T-helper 1 cell treated with Interleukin-12 subunit alpha and Interleukin-12 subunit beta and Interleukin-4 antibody, amounts not matched to agents 30 ng/mL and 1 ng/mL, for 36 hours (primary cell): ENCODE measurements around the gene RDH5. TPM values are rescaled to one million over a fixed set of nuclear protein-coding genes. Genes with fewer than 3 reads are reported as not detected.

ENCODE experiments used
- intact Hi-C: fragments of 100-400 bp; cut with micrococcal nuclease; formaldehyde crosslinking; loops from one replicate; pipeline ENCODE4 v1.15.1; 2024
- total RNA-seq: library from RNA; stranded (reverse); gene quantifications from 2 replicates; pipeline ENCODE4 v1.2.3, GENCODE V29; 2022

Gene RDH5
- total RNA-seq, 1 donor from 2014 or later, result 14.6 TPM

DNA sequence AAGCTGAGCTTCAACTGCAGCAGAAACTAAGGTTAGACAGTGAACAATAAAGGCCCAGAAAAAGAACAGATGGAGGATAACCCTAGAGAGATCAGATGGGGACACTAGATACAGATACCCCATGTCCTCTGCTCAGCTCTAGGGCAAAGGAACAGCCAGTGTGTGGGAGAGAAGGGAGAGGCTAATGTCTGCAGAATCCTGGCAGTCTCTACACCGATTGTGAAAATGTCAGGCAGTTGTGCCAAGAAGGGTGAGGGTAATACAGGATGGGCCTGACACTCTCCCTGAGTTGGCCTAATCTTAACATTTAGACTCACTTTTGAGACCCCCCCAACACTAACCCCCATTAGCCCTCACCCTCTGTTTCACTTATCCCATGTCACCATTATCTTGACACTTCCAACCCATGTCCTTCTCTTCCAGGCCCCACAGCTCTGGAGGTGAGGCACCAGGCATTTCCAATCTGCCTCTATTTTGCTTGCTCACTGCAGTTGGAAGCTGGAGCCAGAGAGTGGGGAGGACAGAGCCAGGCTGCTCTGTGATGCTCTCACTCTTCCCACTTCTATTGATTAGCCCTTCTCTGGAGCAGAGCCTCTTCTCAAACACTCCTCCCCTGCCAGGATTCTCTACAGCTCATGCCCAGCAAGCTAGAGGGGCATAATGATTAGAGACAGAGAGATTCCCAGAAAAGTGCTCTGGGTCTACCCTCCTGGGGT lies 7.3 kb upstream of the RDH5 start:
- intact Hi-C loops, result loop anchor here (10.0 kb wide), 1 partner anchor 1298 kb away; the partner anchor contains the start of gene ITGA5

DNA sequence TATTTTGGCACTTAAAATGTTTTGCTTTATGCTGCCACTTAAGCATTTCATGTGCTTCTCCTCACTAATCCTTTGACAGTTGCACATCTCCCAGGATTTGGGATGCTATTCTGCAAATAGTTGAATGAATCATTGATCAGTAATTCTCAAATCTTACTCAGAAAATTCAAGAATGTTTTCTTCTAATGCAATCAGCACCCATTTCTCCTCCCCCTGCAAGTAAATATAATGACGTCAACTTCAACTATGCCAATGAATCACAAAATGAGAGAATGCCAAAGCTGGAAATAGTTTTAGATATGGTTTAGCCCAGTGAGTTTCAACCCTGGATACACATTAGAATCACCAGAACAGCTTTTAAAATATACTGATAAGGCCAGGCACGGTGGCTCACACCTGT lies 6.5 kb upstream of the RDH5 start:
- intact Hi-C loops, result loop anchor here (2.0 to 10.0 kb wide), 2 partner anchors 1299 to 1987 kb away; partner anchors contain the start of genes CALCOCO1 and ITGA5

DNA sequence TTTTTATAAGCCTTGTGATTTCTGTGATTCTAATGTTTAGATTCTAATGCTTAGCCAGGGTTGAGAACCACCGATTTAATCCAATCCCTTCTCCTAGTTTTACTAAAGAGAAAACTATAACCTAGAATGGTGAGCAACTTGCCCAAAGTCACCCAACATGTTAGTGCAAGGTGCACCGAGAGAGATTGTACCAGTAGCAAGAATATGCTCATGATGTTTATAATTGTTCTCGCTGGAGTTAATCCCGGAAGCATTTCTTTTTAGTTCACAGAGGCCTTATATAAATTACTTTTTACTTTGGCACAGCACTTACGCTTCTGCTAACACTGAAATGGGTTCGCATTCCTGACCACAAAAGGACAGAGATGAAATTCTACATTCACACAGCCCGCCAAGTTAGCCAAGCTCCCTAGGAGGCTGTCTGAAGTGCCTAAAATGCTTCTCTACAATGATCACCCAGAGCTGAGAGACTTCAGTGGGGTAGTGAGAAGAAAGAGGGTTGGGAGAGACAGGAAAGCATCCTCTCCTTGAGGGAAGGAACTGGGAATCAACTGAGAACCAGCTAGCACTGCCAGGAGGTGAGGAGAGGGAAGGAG lies 4.9 kb upstream of the RDH5 start:
- intact Hi-C loops, result loop anchor here (2.0 to 10.0 kb wide), 5 partner anchors 922 to 1988 kb away; partner anchors contain the start of genes CALCOCO1, ITGA5 and NCKAP1L

DNA sequence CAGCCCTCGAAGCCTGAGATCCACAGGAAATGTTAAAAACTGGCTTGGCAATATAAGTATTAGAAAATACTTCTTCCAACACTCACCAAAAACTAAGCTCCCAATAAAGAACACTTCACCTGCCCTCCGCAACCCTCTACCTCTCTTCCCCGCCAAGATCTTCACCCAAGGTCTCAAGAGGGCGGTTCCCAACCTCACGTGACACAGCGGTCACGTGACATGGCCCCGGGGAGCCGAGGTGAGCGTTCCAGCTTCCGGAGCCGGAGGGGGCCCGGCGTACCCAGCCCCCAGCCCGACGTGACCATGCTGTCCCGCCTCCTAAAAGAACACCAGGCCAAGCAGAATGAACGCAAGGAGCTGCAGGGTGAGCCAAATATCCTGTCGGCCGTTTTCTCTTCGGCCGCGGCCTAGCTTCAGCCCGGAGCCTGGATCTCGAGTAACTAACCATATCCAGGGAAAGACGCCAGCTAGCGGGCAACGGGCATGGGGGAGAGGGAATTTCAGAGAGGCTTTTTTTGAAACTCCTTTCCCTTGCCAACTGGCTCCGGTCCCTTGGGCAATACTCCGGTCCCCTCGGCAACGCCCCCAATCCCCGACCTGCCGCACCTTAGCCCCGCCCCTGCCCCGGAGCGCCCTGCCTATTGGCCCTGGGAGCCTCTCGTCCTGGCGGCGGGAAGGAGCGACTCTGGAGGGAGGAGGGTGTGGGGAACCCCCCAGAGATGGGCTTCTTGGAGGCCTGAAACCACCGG lies 4.2 kb upstream of the RDH5 start, which contains the start of gene BLOC1S1:
Gene BLOC1S1, plus strand, starts transcription at position 214 of the 749 bp plus-strand sequence. Its CDS starts 6 bp downstream, at position 220.
- intact Hi-C loops, result loop anchor here (1.0 to 10.0 kb wide), 14 partner anchors 8 to 1989 kb away; partner anchors contain the start of genes CALCOCO1, CD63, DNAJC14 and ITGA5

DNA sequence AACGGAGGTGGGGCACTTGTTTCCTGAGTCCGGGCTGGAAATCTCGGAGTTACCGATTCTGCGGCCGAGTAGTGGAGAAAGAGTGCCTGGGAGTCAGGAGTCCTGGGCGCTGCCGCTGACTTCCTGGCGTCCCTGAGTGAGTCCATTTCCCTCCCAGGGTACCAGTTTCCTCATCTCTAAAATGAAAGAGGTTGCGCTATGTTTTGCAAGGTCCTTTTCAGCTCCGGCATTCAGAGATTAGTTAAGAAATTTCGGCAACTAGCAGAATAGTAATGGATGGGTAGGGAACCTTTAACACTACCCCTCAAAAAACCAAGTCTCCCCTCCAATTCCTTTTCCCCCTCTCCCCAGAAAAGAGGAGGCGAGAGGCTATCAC lies 3.6 kb upstream of the RDH5 start:
- intact Hi-C loops, result loop anchor here (1.0 to 10.0 kb wide), 13 partner anchors 8 to 1302 kb away; partner anchors contain the start of genes CD63, DNAJC14, ITGA5 and NCKAP1L

DNA sequence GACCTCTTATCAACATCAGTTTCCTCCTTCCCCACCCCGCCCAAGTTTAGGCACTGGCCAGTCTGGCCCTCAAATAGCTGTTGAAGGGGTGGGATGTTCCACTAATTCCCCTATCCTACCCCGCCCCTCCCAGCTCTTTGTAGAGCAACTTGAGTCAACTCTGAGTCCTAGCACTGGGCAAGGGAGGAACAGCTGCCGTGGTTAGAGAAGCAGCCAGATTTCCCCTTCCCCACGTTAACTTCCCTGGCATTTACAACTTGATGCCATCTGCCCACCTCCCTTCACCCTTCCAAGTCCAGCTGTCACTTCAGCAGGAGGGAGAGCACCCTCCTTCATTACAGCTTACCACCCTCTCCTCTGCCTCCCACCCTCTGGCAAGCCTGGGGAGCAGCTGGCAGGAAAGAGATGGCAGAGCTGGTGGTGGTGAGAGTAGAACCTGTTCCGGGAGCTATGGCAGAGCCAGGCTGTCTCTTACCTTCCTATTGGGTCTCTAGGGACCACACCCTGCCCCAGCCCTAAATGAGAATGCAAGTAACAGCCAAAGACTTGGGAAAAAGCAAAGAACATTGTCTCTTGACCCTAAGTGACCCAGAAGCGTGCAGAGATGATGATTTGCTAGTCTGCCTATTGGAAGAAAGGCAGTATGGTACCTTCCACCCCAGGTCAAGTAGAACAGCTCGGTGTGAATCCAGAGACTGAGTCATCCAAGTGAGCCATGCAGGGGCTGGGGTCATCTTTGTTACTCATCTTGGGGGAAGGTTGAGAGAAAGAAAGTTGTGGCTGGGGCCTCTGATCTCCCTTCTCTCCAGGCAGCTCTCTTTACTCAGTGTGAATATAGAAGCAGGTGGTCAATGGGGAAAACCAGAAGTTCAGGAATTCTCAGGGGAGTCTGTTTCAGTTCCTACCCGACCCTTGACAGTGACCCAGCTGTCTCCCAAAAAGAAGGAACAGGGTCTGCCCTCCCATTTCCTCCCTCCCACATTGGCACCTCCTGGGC lies 2.9 kb upstream of the RDH5 start:
- intact Hi-C loops, result loop anchor here (2.0 to 10.0 kb wide), 6 partner anchors 71 to 1303 kb away; partner anchors contain the start of genes ITGA5 and NCKAP1L

DNA sequence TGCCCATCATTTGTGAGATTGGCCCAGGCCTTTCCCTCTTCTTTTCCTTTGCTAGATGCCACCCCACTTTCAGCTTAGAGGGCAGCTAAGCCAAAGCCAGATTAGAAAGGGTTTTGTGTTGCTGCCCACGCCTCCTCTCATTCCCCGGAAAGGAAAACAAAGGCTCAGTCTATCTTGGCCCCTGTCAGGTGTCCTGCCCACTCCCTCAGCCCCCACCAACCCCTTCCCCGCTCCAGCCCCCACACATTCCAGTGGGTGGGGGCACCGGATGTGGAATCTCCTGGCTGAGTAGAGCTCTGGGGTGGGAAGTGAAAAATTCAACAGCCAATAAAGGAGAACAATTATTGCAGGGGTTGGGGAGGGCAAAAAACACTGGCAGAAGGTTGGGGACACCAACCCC lies 2.2 kb upstream of the RDH5 start:
- intact Hi-C loops, result loop anchor here (5.0 to 10.0 kb wide), 4 partner anchors 919 to 1303 kb away; partner anchors contain the start of genes ITGA5 and NCKAP1L

DNA sequence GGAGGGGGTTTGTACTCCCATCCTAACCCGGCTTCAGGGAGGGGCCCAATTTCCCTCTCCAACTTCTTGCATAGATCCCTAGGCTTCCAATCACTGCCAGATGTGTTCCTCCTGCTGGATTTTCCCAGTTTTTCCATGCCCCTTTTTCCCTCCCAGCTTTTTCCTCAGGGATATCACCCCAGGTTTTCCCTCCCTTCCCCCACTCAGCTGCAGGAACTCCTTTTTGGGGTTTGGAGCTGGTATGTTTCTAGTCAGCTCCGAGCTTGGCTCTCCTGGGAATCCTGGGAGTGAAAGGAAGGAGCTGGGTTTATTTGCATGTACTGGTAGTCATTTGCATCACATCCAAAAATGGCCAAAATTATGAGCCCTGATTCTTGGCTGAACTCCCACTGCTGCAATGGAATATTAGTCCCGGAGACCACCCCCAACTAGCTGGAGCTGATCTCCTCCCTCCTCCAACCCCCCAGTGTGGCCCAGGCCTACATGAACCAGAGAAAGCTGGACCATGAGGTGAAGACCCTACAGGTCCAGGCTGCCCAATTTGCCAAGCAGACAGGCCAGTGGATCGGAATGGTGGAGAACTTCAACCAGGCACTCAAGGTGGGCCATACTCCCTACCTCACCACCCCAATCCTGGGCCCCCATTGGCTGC lies 1.4 kb upstream of the RDH5 start:
- intact Hi-C loops, result loop anchor here (5.0 to 10.0 kb wide), 4 partner anchors 919 to 1304 kb away; partner anchors contain the start of genes ITGA5 and NCKAP1L

DNA sequence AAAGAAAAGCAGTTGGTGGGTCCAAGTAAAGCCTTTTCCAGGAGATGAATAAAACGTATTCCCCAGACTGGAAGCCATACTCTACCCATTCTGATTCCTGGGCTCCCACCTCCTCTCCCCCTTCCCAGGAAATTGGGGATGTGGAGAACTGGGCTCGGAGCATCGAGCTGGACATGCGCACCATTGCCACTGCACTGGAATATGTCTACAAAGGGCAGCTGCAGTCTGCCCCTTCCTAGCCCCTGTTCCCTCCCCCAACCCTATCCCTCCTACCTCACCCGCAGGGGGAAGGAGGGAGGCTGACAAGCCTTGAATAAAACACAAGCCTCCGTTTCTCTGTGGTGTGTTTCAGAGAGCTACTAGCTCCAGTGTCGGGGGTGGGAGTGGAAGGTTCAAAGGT lies 822 bp upstream of the RDH5 start:
- intact Hi-C loops, result loop anchor here (5.0 to 10.0 kb wide), 4 partner anchors 918 to 1305 kb away; partner anchors contain the start of genes ITGA5 and NCKAP1L

DNA sequence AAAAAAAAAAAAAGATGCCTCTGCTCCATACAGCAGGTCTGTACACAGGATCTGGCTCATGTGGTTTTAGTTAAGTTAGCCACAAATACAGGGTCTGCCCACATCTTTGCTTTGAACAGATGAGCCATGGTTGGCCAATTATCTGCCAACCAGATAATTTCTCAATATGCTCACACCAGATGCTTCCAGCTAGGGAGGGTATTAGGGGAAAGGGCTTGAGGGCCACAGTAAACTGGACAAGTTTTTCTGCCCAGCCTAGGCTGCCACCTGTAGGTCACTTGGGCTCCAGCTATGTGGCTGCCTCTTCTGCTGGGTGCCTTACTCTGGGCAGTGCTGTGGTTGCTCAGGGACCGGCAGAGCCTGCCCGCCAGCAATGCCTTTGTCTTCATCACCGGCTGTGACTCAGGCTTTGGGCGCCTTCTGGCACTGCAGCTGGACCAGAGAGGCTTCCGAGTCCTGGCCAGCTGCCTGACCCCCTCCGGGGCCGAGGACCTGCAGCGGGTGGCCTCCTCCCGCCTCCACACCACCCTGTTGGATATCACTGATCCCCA lies 776 bp downstream of the RDH5 start:
- intact Hi-C loops, result no loop called here

DNA sequence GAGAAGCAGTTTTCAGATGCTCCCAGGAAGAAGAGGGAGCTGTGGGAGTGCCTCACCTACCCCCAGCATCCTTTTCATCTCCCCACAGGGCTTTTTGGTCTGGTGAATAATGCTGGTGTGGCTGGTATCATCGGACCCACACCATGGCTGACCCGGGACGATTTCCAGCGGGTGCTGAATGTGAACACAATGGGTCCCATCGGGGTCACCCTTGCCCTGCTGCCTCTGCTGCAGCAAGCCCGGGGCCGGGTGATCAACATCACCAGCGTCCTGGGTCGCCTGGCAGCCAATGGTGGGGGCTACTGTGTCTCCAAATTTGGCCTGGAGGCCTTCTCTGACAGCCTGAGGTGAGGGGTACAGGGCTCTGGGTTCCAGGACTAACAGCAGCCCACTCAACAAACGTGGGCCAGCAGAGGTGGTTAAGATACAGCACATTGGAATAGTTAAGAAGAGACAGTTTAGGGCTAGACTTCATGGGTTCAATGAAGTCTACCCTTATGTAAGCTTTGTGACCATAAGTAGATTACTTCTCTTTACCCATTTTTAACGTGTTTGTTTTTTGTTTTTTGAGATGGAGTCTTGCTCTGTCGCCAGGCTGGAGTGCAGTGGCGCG lies 1.5 kb downstream of the RDH5 start:
- intact Hi-C loops, result no loop called here

DNA sequence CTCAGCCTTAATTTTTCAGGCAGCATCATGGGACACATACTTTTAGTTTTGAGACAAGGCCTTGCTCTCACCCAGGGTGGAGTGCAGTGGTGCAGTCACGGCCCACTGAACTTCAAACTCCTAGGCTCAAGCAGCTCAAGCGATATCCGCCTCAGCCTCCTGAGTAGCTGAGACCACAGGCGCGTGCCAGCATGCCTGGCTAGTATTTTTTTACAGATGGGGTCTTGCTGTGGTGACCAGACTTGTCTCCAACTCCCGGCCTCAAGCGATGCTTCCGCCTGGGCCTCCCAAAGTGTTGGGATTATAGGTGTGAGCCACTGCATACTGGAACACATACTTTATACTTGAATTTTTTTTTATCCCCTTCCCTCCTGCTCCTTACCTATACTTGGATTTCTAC lies 2.8 kb downstream of the RDH5 start:
- intact Hi-C loops, result no loop called here

DNA sequence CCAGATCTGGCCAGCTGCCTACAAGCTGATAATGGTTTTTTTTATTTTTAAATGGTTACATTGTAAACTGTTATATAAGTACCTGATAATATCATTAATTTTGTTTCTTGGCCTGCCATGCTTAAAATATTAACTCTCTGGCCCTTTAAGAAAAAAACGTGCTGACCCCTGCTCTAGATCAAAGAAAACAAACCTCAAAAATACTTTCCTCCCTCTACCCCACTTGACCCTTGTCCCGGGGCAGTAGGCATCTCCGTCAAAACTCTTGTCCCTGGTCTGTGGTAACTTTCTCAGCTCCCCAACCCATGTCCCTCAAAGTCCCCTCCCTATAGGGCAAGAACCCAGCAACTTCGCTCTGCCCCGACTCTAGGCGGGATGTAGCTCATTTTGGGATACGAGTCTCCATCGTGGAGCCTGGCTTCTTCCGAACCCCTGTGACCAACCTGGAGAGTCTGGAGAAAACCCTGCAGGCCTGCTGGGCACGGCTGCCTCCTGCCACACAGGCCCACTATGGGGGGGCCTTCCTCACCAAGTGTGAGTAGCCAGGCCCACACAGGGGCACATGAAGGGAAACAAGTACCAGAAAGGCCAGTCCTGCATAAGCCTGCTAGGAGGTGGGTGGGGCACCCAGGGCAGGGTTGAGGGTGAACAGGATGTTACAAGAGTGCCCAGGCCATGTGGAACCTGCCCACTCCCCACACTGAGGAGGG lies 3.5 kb downstream of the RDH5 start:
- intact Hi-C loops, result loop anchor here (1.0 kb wide), 2 partner anchors 7 to 14 kb away; partner anchors contain the start of gene BLOC1S1

DNA sequence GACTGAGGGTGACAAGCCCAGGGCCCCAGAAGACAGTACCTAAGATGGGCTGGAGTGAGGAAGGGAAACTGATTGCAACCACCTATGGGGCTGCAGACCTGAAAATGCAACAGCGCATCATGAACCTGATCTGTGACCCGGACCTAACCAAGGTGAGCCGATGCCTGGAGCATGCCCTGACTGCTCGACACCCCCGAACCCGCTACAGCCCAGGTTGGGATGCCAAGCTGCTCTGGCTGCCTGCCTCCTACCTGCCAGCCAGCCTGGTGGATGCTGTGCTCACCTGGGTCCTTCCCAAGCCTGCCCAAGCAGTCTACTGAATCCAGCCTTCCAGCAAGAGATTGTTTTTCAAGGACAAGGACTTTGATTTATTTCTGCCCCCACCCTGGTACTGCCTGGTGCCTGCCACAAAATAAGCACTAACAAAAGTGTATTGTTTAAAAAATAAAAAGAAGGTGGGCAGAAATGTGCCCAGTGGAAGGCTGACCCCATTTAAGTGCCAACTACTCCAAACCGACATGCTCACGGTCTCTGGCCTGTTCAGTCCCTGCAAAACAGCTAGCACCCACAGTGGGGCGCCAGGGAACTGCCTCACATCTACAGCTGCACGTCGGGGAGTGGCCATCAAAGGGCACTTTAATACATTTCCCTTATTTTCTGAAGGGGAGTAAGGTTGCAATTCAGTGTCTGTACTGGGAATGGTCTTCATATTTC lies 4.2 kb downstream of the RDH5 start:
- intact Hi-C loops, result loop anchor here (1.0 kb wide), 2 partner anchors 8 to 13 kb away; partner anchors contain the start of gene BLOC1S1

DNA sequence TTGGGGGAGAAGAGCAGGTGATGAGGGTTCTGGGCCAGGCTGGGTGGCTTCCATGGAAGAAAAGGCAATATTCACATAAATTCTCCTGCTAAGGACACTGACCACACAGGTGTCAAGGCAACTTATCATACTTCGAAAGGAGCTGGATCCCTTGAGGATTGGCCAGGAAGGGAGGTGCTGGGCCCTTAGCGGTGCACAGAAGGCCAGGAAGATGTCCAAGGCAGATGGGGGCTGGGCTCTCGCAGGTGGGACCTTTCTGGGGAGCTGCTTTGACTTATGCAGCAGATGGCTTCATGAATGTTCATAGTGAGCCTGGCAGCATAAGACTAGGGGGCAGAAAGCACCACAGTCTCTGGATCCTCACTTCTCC lies 4.7 kb downstream of the RDH5 start:
- intact Hi-C loops, result loop anchor here (1.0 kb wide), 2 partner anchors 9 to 12 kb away; partner anchors contain the start of gene BLOC1S1

DNA sequence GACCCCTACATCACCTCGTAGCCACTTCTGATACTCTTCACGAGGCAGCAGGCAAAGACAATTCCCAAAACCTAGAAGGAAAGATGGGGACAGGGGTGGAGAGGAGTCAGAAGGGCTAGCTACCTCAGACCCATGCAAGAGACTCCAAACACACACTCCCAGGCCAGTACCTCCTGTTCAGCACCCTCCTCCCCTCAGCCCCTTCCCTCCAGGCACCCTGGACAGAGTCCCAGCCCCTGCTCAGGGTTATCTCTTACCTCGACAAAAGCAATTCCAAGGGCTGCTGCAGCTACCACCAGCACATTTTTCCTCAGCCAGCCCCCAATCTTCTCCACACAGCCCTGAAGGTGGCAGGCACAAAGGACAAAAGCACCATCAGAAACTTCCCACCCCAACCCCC lies 5.4 kb downstream of the RDH5 start:
- intact Hi-C loops, result no loop called here

DNA sequence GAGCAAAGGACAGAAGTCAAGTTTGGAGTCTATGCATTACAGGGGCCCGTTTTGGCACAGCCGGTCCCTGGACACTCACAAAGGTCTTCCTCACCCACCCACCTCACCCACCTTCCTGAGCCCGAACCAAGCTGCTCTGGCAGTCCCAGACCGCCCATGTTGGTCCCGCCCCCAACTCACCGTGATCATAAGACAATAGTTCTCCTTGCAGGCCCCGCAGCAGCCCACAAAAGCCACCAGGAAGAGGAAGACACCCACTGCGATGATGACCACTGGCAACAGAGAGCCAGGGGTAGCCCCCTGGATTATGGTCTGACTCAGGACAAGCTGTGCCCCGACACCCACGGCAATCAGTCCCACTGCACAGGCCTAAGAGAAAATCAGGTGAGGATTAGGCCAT lies 6.8 kb downstream of the RDH5 start:
- intact Hi-C loops, result no loop called here
